Fibroblast of skin of left biceps (primary cell): ENCODE data around the gene MEOX1.

Experiments
- DNase-seq, 2 experiments: peaks; one replicate each; pipeline ENCODE4 v3.0.0-alpha.2; 2013; ENCODE audit warnings: low read depth in 2 of 2

MEOX1 gene

GRCh38 chr17:43680461-43680860 is 18.7 kb upstream of the MEOX1 start:
- no peak for DNase-seq

DNA sequence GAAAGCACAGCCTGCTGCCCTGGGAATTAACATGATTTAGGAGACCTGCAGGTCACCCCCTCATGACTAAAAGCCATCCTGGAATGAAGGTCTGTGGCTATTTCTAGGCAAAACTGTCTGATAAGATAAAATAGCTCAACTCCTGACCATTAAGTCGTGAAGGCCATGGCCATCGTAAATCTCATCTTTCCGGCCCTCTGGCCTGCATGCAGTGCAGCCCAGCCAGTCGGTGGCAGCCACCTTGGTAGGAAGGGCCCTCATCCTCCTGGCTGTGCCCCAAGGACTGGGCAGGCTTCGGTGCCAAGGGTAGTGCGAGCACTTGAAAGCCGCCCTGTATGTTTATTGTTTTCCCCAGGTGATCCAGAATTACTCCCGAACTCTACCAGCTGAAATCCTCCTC is 18.2 kb upstream of the MEOX1 start:
- no peak for DNase-seq

DNA sequence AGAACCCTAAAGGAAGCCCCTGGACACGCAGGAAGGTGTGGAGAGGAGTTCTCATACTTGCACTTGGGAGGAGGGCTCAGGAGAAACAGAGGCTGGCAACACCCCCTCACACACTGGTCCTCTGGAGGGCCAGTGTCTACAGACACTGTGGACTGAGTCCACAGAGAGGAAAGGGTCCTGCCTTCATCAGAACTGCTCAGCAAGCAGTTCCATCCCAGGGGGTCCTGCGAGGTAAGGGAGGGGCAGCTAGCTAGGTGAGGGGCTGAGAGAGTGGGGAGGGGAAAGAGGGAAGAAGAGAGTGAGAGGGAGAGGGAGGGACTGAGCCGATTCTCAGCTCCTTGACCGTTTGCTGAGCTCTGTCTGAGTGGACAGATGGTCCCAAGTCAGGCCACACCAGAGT is 17.7 kb upstream of the MEOX1 start:
- DNase-seq = no peak

- DNase-seq = no peak
Measured at GRCh38 chr17:43676471-43676870, 14.7 kb upstream of the MEOX1 start.

DNA sequence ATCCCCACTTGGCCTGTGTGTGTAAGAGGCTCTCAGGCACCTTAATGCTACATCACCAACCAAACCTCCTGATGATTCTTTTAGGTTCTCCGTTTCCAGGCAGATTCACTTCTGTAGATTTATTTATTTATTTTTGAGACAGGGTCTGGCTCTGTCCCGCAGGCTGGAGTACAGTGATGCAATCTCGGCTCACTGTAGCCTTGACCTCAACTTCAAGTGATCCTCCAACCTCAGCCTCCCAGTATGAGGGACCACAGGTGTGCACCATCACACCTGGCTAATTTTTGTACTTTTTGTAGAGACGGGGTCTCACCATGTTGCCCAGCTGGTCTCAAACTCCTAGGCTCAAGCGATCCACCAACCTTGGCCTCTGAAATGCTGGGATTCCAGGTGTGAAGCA is 12.7 kb upstream of the MEOX1 start:
- DNase-seq = no peak

- peak in 1 of 2 experiments; percentile 15 for DNase-seq
Measured at GRCh38 chr17:43673516-43674323, 12.0 kb upstream of the MEOX1 start.

- DNase-seq = no peak
Measured at GRCh38 chr17:43671755-43672519, 10.2 kb upstream of the MEOX1 start.

GRCh38 chr17:43671031-43671692 is 9.4 kb upstream of the MEOX1 start:
- DNase-seq = no peak

DNA sequence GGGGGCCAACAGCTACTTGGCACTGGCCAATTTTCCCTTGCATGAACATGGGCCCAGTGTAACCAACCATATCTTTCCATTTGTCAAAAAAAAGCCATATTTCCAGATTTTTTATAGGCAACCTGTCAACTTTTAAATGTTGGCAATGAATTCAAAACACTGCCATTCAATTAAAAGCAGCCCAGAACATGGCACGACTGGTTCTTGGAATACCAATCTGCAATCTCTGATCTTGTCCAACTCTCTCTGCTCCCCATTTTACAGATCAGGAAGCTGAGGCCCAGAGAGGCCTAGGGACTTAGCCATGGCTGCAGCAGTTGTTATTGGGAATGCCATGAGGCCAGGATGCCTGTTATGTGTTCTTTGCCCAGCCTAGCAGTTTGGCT is 8.9 kb upstream of the MEOX1 start:
- DNase-seq = no peak

DNA sequence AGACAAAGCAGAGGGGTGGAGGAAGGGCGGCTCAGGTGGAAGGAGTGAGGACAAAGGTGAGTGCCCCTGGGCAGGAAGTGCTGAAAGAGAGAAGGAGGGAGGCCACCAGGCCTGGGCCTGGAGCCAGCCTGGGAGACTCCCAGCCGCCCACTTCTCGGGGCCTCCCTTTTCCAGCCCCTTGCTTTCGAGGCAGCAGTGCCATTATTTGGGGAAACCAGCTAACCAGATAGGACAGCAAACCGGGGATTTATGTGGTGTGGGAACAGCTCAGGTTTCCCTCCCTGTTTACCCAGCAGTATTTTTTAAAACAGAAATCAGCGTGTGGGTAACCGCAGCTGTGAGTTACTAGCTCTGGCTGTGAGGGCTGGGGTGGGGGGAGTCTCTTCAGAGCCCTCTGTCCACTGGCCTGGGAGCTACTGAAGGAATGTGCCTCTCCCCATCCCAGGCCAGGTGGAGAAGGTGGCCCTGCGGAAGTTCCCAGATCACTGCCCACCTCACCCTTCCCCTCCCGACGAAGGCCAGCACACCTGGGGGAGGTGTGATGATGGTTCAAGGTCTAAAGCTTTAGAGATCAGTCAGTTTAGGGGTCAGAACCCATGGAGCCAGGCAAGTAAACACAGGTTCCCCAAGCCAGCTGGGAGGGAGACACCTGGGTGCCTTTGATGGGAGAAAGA is 8.4 kb upstream of the MEOX1 start:
- DNase-seq = no peak

GRCh38 chr17:43667947-43668348 is 6.2 kb upstream of the MEOX1 start:
- peak in 1 of 2 experiments; percentile 16 for DNase-seq

- no peak for DNase-seq
Measured at GRCh38 chr17:43667506-43667905, 5.8 kb upstream of the MEOX1 start.

DNA sequence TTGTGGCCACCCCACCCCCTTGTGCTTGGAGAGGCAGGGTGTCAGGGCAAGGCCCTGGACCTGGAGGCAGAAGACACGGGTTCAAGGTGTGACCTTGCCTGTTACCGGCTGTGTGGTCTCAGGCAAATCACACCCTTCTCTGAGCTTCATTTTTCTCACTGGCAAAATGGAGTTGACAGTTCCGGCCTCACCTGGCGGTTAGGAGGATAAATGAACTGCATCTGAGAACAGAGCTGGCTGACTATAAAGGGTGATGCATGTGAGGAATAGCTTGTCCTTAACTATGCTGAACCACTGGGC is 4.2 kb upstream of the MEOX1 start:
- no peak for DNase-seq

- DNase-seq = no peak
Measured at GRCh38 chr17:43665084-43665936, 3.6 kb upstream of the MEOX1 start.

- no peak for DNase-seq
Measured at GRCh38 chr17:43664096-43664495, 2.4 kb upstream of the MEOX1 start.

GRCh38 chr17:43663383-43663782 is 1.7 kb upstream of the MEOX1 start:
- no peak for DNase-seq

GRCh38 chr17:43662413-43663141 is 855 bp upstream of the MEOX1 start:
- no peak for DNase-seq

DNA sequence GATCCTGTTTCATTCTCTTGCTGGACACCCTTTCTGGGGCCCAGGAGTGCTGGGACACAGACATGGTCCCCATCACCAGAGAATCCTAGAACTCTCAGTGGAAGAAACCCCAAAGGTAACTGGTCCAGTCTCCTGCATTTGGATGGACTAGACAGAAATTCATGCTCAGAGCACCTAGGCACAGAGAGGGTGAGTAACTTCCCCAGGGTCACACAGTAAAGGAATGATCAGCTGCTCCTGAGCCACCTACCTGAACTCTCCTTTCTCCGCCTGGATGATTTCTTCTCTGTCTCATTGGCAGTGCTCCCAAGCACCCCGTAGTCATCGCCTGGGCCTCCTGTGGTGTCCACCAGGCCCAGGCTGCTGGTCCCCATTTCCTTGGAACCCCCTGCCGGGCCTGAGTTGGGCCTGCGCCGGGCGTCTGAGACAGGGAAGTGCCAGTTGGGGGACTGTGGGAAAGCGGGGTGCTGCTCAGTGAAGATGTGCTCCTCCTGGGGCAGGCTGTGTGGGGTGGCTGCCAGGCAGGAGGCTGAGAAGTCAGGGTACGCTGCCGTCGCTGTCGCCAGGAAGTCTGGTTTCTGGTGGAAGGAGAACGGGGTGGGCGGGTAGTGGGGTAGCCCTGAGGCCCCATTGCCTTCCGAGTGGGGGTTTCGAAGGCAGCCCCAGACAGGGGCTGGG is 767 bp downstream of the MEOX1 start:
- no peak for DNase-seq

DNA sequence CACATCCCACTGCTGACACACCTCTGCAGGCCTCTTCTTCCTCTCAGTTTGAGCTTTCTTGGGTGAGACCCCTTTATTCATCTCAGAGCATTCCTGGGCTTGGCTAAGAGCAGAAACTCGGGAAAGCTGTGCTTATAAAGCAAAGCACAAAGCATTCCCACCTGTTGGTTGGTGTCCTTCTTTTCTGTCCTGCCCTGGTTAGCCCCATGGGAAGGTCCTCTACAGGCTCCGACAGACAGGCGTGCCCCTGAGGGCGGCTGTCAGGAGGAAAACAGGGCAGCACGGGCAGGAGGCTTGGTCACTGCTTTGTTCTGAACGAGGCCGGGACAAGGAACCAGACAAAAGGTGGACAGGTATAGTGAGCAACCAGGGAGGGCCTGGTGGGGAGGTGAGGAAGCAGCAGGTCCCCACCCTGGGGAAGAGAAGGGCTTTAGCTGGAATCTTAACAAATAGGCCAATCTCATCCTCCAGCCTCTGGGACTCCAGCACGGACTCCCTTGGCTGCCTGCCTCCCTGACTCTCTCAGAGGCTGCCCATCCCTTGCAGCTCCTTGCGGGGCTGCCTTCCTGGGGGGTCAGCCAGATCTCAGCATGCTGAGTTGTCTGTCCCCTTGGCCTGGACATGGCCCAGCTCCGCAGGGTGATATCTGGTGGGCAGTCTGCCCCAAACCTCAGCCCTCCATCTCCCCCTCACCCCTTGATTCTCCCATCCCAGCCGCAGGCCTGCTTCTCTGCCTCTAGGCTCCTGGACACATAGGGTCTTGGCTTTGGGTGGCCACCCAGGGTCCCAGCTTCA is 1.7 kb downstream of the MEOX1 start:
- DNase-seq = no peak
